Osteoblast (primary cell): ENCODE measurements around the gene NOD2. TPM values are rescaled to one million over a fixed set of nuclear protein-coding genes. Genes with fewer than 3 reads are reported as not detected.

ENCODE experiments used
- DNase-seq: peaks from one replicate; pipeline ENCODE4 v3.0.0; 2011; ENCODE audit warnings: low spot score, mixed read lengths; ENCODE audit not compliant: insufficient read length; ENCODE audit errors: missing footprints
- H2AFZ ChIP-seq: 2 replicates; pipeline ENCODE4 v1.6.0; 2011; ENCODE audit warnings: mild to moderate bottlenecking, low read length
- H3K27ac ChIP-seq: 2 replicates; pipeline ENCODE4 v1.5.1; 2011; ENCODE audit warnings: mild to moderate bottlenecking, low read depth, low read length, moderate library complexity
- H3K27me3 ChIP-seq: 2 replicates; pipeline ENCODE4 v1.6.0; 2012; ENCODE audit warnings: mild to moderate bottlenecking, control low read depth, inconsistent platforms, low read length, moderate library complexity; ENCODE audit not compliant: insufficient read depth
- H3K36me3 ChIP-seq: 2 replicates; pipeline ENCODE4 v1.5.1; 2011; ENCODE audit warnings: mild to moderate bottlenecking, low read length, control low read depth, moderate library complexity; ENCODE audit not compliant: insufficient read depth
- H3K4me1 ChIP-seq: 2 replicates; pipeline ENCODE4 v1.5.1; 2011; ENCODE audit warnings: mild to moderate bottlenecking, low read length, control low read depth, moderate library complexity; ENCODE audit not compliant: insufficient read depth
- H3K4me2 ChIP-seq: 2 replicates; pipeline ENCODE4 v1.6.0; 2011; ENCODE audit warnings: mild to moderate bottlenecking, low read length; ENCODE audit not compliant: insufficient read depth
- H3K4me3 ChIP-seq: fragments of 200-600 bp; sonication (generic); 3 replicates; pipeline ENCODE4 v1.5.1; 2012; ENCODE audit warnings: mild to moderate bottlenecking, low read length, inconsistent platforms; ENCODE audit not compliant: insufficient read depth
- H3K79me2 ChIP-seq: 2 replicates; pipeline ENCODE4 v1.6.0; 2012; ENCODE audit warnings: mild to moderate bottlenecking, low read length, control low read depth, inconsistent platforms; ENCODE audit not compliant: insufficient read depth
- H3K9me3 ChIP-seq: 2 replicates; pipeline ENCODE4 v1.5.1; 2011; ENCODE audit warnings: low read depth, low read length, control low read depth
- H4K20me1 ChIP-seq: 2 replicates; pipeline ENCODE4 v1.6.0; 2012; ENCODE audit warnings: mild to moderate bottlenecking, low read length, control low read depth; ENCODE audit not compliant: insufficient read depth
- CTCF ChIP-seq: IDR thresholded peaks from 2 replicates; pipeline ENCODE4 v1.5.1; 2011; ENCODE audit warnings: mild to moderate bottlenecking, low read depth, low read length, moderate library complexity; ENCODE audit errors: extremely low read depth
- total RNA-seq: library from RNA; depleted of rRNA; stranded (reverse); fragments of >200 nt; gene quantifications from 2 replicates; pipeline ENCODE4 v1.2.3, GENCODE V29; 2012

Gene NOD2
- total RNA-seq, 1 donor, result under 0.01 TPM

DNA sequence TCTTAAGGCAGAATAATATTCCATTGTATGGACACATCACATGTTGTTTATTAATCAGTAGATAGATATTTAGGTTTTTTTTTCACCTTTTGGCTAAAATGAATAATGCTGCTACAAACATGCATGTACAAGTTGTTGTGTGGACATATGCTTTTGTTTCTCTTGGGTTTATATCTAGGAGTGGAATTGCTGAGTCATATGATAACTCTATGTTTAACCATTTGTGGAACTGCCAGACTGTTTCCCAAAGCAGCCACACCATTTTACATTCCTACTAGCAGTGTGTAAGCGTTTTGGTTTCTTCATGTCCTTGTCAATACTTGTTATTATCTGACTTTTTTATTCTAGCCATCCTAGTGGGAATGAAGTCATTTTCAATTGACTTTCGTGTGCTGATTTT is 69.8 kb downstream of the NOD2 start:
- peaks cover 5% of the 10 kb centered on the region for H4K20me1 ChIP-seq

GRCh38 chr16:50765260-50765659 is 71.9 kb downstream of the NOD2 start:
- Histone ChIP-seq H3K9me3 (peaks cover 6% of the 10 kb centered on the region), H3K36me3 (peaks cover 29% of the 10 kb centered on the region), H3K79me2 (peaks cover 70% of the 10 kb centered on the region), H3K4me2 (no peak overlapping the region), H3K27me3 (no peaks in the 10 kb centered on the region), H4K20me1 (peaks cover 5% of the 10 kb centered on the region), H3K27ac (no peak overlapping the region), H2AFZ (no peak overlapping the region), H3K4me1 (peaks cover 9% of the 10 kb centered on the region), H3K4me3 (no peak overlapping the region)
- no peak for TF ChIP-seq CTCF
- DNase-seq, result no peak

More for the DNA sequence above, 69.8 kb downstream of the NOD2 start:
- TF ChIP-seq CTCF, result no peak
- no peak for DNase-seq
- Histone ChIP-seq H3K27ac (no peak overlapping the region), H3K36me3 (peaks cover 20% of the 10 kb centered on the region), H3K79me2 (peaks cover 69% of the 10 kb centered on the region), H3K27me3 (no peaks in the 10 kb centered on the region), H2AFZ (no peak overlapping the region), H3K4me3 (no peak overlapping the region), H3K9me3 (peaks cover 6% of the 10 kb centered on the region), H3K4me1 (peaks cover 9% of the 10 kb centered on the region), H3K4me2 (no peak overlapping the region)

GRCh38 chr16:50765861-50766260 is 72.5 kb downstream of the NOD2 start:
- Histone ChIP-seq H3K36me3 (peaks cover 29% of the 10 kb centered on the region), H2AFZ (no peak overlapping the region), H3K27me3 (no peaks in the 10 kb centered on the region), H3K4me3 (no peak overlapping the region), H3K27ac (no peak overlapping the region), H3K4me1 (peaks cover 9% of the 10 kb centered on the region), H4K20me1 (peaks cover 5% of the 10 kb centered on the region), H3K9me3 (peaks cover 6% of the 10 kb centered on the region), H3K79me2 (peaks cover 69% of the 10 kb centered on the region), H3K4me2 (no peak overlapping the region)
- TF ChIP-seq CTCF, result no peak
- DNase-seq, result no peak

GRCh38 chr16:50767197-50767596 is 73.8 kb downstream of the NOD2 start:
- no peak for DNase-seq
- Histone ChIP-seq H3K36me3 (peaks cover 29% of the 10 kb centered on the region), H3K27me3 (no peaks in the 10 kb centered on the region), H3K27ac (no peak overlapping the region), H3K4me2 (no peak overlapping the region), H4K20me1 (peaks cover 5% of the 10 kb centered on the region), H3K79me2 (peaks cover 64% of the 10 kb centered on the region), H3K9me3 (peaks cover 6% of the 10 kb centered on the region), H3K4me3 (no peak overlapping the region), H2AFZ (no peak overlapping the region), H3K4me1 (peaks cover 11% of the 10 kb centered on the region)
- TF ChIP-seq CTCF, result no peak
